ENCODE measurements around the gene PRKAR1B.

The PRKAR1B gene

DNA sequence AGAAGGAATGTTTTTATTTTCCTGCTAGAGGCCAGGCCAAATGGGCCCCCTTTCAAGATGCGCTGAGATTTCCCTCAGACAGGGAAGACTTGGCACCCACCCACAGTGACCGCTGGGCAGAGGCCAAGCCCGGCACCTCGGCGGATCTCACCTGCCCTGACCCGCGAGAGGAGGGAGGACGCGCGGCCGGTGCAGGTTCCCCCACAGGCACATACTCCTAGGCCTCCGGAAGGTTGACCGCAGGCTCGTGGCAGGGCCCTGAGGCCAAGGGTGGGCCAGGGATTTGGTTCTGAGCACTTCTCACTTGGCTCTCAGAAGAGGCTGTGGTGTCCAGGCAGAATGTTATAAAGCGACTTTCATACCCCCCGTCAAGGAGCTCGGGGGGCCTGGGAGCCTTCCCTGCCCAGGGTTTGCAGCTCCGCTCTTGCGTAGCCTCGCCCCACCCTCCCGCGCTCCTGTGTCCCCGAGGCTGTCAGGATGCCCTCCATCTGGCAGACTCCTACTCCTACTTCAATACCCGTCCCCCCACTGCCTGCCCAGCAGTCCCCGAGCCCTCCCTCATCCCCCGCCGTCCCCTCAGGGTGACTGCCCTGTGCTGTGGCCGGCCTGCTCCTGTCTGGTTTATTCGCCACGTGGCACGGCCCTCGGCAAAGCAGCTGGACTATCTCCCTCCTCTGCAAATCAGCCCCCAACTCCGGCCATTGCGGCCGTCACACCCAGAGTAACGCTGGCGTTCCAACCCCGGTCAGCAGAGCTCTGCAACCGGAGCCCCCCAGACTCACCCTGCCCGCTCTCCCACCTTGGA is 156.9 kb downstream of the PRKAR1B start:
- DNase-seq: no peak

DNA sequence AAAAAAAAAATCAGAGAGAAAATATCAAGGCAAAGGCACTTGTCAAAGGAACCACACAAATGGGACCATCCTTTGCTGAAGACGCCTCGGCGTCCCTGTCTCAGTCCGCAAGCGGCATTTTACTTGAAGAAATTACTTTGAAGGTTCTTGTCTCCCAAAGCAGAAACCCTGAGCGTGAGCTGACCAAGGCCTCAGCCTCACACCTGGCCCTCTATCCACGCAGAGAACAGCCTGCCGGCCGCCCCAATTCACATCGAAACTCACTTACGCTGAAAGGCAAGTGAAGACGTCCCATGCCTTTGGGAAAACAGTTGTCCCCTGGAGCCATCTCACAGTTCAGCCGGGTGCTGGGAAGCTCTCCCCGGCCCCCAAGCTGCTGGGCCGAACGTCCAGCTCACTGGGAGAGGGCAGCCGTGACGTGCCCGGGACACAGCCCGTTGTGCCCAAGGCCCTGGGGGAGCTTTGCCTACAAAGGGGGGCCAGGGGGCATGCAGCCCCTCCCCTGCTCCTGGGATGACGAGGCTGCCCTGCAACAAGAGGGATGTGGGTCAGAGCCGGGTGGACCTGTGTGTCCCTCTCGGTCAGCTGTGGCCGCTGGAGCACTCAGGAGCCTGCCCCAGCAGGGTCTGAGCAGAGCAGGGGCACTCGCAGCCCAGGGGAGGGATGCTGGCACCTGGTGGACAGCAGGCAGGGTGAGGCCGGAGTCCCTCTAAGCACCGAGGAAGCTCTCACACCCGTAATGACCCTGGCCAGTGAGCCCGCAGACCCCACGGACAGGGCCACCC is 157.8 kb downstream of the PRKAR1B start:
- DNase-seq: no peak

GRCh38 chr7:568031-568951 is 158.8 kb downstream of the PRKAR1B start:
- DNase-seq: no peak

GRCh38 chr7:567305-567883 is 159.7 kb downstream of the PRKAR1B start:
- DNase-seq: no peak

DNA sequence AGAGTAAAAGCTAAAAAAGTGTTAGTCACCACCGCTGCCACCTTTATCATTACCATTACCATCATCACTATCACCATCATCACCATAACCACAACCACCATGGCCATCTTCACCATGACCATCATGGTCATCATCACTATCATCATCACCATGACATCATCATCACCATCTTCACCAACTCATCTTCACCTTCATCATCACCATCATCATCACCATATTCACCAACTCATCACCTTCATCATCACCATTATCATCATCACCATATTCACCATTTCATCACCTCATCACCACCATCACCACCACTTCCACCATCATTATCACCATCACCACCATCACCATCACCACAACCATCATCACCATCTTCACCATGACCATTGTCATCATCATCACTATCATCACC is 161.0 kb downstream of the PRKAR1B start:
- DNase-seq: no peak

GRCh38 chr7:564176-564865 is 162.8 kb downstream of the PRKAR1B start:
- no peak for DNase-seq

GRCh38 chr7:563629-564170 is 163.4 kb downstream of the PRKAR1B start:
- DNase-seq: no peak

DNA sequence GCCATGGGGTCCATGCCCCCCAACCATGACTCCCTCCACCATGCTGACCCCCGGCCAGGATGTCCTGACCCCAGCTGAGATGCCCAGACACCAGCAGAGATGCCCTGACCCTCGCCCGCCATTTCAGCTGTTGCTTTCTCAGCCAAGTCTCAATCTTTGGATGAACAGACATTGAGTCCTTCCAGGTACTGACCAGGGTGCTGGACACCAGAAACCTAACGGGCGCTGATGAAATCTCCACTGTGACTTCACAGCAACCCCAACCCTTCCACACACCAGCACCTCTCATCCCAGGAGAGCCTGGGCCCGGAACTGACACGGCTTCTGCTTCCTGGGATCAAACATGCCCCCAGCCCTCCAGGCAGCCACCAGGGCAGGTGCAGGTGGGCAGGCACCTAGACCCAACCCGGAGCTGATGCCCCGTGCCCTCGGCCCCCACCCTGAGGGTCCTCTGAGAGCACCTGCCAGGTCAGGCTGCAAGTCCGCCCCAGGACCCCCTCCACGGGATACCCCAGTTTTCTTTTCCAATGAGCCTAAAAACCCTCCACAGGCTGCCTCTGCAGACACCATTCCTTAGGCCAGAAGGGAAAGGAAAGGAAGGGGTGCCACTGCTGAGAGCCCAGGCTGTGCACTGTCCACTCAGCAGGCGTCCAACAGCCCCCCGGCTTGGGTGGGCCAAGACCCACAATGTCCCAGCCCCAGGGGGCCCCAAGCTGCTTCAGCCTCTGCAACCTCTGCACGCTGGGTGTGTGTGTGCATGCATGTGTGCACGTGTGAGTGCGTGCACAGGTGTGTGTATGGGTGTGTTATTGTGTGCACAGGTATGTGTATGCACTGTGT is 164.1 kb downstream of the PRKAR1B start:
- DNase-seq: no peak

GRCh38 chr7:562374-562675 is 164.8 kb downstream of the PRKAR1B start:
- no peak for DNase-seq

- DNase-seq: no peak
Observed at GRCh38 chr7:561631-562373, 165.3 kb downstream of the PRKAR1B start.

- no peak for DNase-seq
Observed at GRCh38 chr7:560966-561630, 166.0 kb downstream of the PRKAR1B start.

GRCh38 chr7:559396-559705 is 167.7 kb downstream of the PRKAR1B start:
- no peak for DNase-seq

- DNase-seq: no peak
Observed at GRCh38 chr7:557558-557881, 169.6 kb downstream of the PRKAR1B start.

GRCh38 chr7:556837-557557 is 170.1 kb downstream of the PRKAR1B start:
- no peak for DNase-seq

DNA sequence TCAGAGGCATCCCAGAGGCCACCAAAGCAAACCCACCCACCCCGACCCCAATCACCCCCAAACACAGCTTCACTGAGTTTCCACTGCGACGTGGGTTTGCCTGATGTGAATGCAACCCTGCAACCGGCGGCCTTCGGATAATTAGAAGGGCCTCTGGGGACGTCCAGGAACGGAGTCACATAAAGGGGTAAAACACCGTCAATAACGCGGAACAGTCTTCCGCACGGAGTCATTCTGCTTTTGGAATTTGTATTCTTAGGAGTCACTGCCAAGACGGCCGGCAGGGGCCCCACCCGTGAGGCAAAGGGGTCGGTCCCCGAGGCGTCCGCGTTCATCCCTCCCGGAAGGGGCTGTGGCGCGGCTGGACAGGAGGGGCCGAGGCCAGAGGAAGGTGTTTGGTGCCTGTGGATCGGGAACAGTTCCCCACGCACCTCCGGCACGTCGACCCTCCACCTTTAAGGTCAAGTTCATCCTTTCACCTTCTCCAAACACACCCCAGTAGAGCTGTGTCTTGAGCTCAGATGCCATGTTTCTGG is 170.7 kb downstream of the PRKAR1B start:
- DNase-seq: no peak

GRCh38 chr7:555551-556160 is 171.4 kb downstream of the PRKAR1B start:
- no peak for DNase-seq

GRCh38 chr7:553636-554111 is 173.4 kb downstream of the PRKAR1B start:
- DNase-seq: no peak

DNA sequence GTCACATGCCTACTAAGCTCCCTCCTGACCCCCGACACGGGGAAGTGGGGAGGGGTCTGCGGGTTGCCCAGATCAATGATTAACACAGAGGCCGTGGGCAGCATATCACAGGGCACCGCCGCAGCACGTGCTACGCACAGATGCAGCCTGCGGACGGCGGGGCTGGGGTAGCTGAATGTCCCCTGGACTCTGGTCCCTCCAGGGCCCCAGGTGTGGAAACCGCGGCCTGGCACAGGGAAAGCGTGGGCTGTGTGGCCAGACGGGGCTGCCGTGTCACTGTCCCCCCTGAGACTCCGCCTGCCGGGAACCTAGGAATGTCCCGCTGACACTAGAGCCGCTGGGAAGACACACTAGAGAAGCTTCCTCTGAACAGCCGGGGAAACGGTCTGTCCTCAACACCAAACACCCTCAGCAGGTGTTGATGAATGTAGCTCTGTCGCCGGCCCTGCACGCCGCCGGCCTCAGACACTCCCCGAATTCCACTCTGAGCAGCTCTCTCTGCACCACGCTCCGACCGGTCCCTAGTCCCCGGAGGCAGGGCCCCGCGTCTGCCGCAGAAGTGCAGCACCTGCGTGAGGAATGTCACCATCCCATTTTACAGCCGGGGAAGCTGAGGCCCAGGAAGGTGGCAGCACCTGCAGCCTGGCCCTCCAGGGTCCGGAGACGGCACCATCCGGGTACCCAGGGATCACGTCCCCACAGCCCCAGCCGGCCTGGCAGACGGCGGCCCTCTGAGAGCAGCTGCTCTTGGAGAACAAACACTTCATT is 174.0 kb downstream of the PRKAR1B start:
- no peak for DNase-seq

Measured in stimulated activated CD4-positive, alpha-beta T cell treated with anti-CD3 and anti-CD28 coated beads, Interleukin-4, amount 100 ng/mL, for 24 hours (primary cell).